22Rv1 (cell line): Measurements from ENCODE around the gene MBD2.

Source experiments
- CTCF ChIP-seq: fragments of 450-650 bp; IDR thresholded peaks from 2 replicates; pipeline ENCODE4 v1.5.1; 2017; ENCODE audit warnings: mild to moderate bottlenecking
- ZFX ChIP-seq: fragments of 450-650 bp; IDR thresholded peaks from 2 replicates; pipeline ENCODE4 v1.6.1; 2017; ENCODE audit warnings: antibody characterized with exemption, borderline replicate concordance

GRCh38 chr18:54205959-54206358, 18.5 kb downstream of the MBD2 start:
- TF ChIP-seq CTCF (no peak), ZFX (no peak)
